Mesodermal cell (in vitro differentiated cells): ENCODE measurements around the gene ADTRP. TPM values are rescaled to one million over a fixed set of nuclear protein-coding genes. Genes with fewer than 3 reads are reported as not detected.

Experiments
- H3K27ac ChIP-seq: 2 replicates; pipeline ENCODE4 v1.7.0; 2013; ENCODE audit warnings: mild to moderate bottlenecking, low read depth, low read length, moderate library complexity; ENCODE audit not compliant: severe bottlenecking
- H3K36me3 ChIP-seq: 2 replicates; pipeline ENCODE4 v1.7.1; 2013; ENCODE audit warnings: mild to moderate bottlenecking, low read length, moderate library complexity; ENCODE audit not compliant: control insufficient read depth, insufficient read depth
- H3K4me1 ChIP-seq: one replicate; pipeline ENCODE4 v1.7.1; 2013; ENCODE audit warnings: mild to moderate bottlenecking, low read length; ENCODE audit not compliant: insufficient read depth, control insufficient read depth, poor library complexity, severe bottlenecking
- H3K4me3 ChIP-seq: 2 replicates; pipeline ENCODE4 v1.7.0; 2013; ENCODE audit warnings: low read length, control low read depth, mild to moderate bottlenecking; ENCODE audit not compliant: insufficient read depth, poor library complexity, severe bottlenecking; ENCODE audit errors: extremely low read depth
- H3K9me3 ChIP-seq: 2 replicates; pipeline ENCODE4 v1.7.1; 2013; ENCODE audit warnings: mild to moderate bottlenecking, low read length, moderate library complexity; ENCODE audit not compliant: control insufficient read depth
- WGBS, 2 experiments: methylation state at CpG; one replicate each; pipeline ENCODE4 v1.1.5; 2013; ENCODE audit warnings: missing lambda C conversion rate in 2 of 2; ENCODE audit not compliant: insufficient coverage in 2 of 2; 5-methylcytosine and 5-hydroxymethylcytosine counted together
- polyA plus RNA-seq, 2 experiments: library from polyadenylated mRNA; stranded (reverse); fragments of 50-300 nt; gene quantifications; one replicate each; pipeline ENCODE4 v1.2.3, GENCODE V29; 2013

The ADTRP gene
- polyA plus RNA-seq (2013, experiment 1 of 2) = not detected
- not detected for polyA plus RNA-seq (2013, experiment 2 of 2)

DNA sequence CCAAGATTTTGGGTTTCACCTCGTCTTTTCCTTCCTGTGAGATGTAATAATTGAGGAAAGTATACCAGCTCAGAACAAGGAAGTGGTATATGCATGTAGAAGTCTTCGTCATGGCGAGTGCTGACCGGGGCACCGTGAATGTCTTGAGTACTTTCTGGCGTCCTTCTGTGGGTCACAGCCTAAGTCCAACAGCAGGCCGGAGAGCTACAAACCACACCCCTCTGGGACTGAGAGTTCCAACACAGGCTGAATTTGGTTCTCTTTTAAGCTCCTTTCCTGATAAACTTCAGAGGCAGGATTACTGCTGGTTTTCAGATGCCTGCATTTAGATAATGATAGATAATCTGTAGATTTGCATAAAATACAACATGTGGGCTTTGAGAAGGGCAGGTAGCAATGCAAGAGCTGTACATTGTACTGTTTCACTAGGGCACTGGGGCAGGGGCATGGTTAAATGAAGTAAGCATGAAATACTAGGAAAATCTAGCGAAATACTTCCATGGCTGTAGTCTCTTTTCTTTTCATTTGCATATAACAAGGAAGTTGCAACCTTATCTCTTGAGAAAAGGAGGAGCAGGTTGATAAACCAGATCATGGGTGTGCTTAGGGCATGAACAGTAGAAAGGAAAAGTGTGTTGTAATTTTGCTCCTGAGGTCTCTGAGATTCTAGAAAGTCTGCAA lies at the start of gene ADTRP:
Gene ADTRP, minus strand, starts transcription at position 156 of the 681 bp plus-strand sequence. Its CDS starts 44 bp downstream, at position 112.
- WGBS, 2 experiments = 92 to 94% methylated on average over 6 to 8 of the region's 8 CpGs
- Histone ChIP-seq H3K4me1 (peaks cover 7% of the 10 kb centered on the region), H3K36me3 (no peaks in the 10 kb centered on the region), H3K9me3 (no peaks in the 10 kb centered on the region), H3K4me3 (no peak within 1 kb of the TSS), H3K27ac (no peak within 1 kb of the TSS)

GRCh38 chr6:11826779-11827178 lies 48.2 kb upstream of the ADTRP start:
- no peaks in the 10 kb centered on the region for H3K9me3 ChIP-seq
- H3K36me3 ChIP-seq = no peaks in the 10 kb centered on the region
- H3K4me3 ChIP-seq = no peak overlapping the region
- H3K27ac ChIP-seq = no peak overlapping the region
- WGBS, 2 experiments = 87 to 99% methylated on average over 5 to 6 of the region's 8 CpGs
- H3K4me1 ChIP-seq = no peaks in the 10 kb centered on the region

- Histone ChIP-seq H3K36me3 (no peaks in the 10 kb centered on the region), H3K4me1 (no peaks in the 10 kb centered on the region), H3K4me3 (no peak overlapping the region), H3K9me3 (no peaks in the 10 kb centered on the region), H3K27ac (no peak overlapping the region)
- WGBS, 2 experiments = 71 to 100% methylated on average over 1 to 3 of the region's 4 CpGs
These were observed 46.4 kb upstream of the ADTRP start for GRCh38 chr6:11824986-11825385.

- H3K36me3 ChIP-seq = no peaks in the 10 kb centered on the region
- no peaks in the 10 kb centered on the region for H3K4me1 ChIP-seq
- peaks cover 3% of the 10 kb centered on the region for H3K9me3 ChIP-seq
- H3K27ac ChIP-seq = no peak overlapping the region
- WGBS, 2 experiments = 77 to 94% methylated on average over 5 of the region's 5 CpGs
- no peak overlapping the region for H3K4me3 ChIP-seq
These were observed 43.7 kb upstream of the ADTRP start for GRCh38 chr6:11822346-11822745.

DNA sequence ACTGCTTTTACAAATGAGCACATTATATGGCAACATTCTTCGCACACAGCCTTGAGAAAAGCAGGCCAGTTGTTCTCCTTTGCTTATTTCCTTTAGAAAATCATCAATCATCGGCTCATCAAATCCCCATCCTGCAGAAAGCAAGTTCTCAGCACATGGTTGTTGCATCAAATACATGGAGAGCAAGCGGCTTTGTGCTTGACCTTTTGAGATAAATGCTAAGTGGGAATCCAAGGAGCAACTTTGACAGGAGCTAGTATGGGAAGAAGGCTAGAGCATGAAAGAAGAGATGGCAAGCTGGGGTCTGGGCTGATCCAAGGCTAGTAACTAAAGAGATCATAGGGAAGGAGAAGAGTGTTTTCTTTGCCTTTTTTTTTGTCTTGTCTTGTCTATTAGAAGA lies 43.2 kb upstream of the ADTRP start:
- Histone ChIP-seq H3K4me1 (no peaks in the 10 kb centered on the region), H3K27ac (no peak overlapping the region), H3K4me3 (no peak overlapping the region), H3K36me3 (no peaks in the 10 kb centered on the region), H3K9me3 (peaks cover 3% of the 10 kb centered on the region)
- WGBS, 2 experiments = 88% methylated on average over 2 of the region's 3 CpGs

- H3K36me3 ChIP-seq = no peaks in the 10 kb centered on the region
- WGBS, 2 experiments = 100% methylated on average over 3 of the region's 4 CpGs; no CpG with 5 or more reads in 1 of the 2 experiments
These were observed 42.2 kb upstream of the ADTRP start for GRCh38 chr6:11820821-11821220.

GRCh38 chr6:11819486-11819885 lies 40.9 kb upstream of the ADTRP start:
- Histone ChIP-seq H3K4me1 (peaks cover 8% of the 10 kb centered on the region), H3K36me3 (no peaks in the 10 kb centered on the region), H3K4me3 (no peak overlapping the region), H3K27ac (no peak overlapping the region), H3K9me3 (peaks cover 3% of the 10 kb centered on the region)
- 100% methylated on average over 3 of the region's 3 CpGs; no CpG with 5 or more reads in 1 of the 2 experiments for WGBS, 2 experiments

More at GRCh38 chr6:11820821-11821220, 42.2 kb upstream of the ADTRP start:
- H3K4me3 ChIP-seq = no peak overlapping the region
- H3K9me3 ChIP-seq = peaks cover 3% of the 10 kb centered on the region
- H3K4me1 ChIP-seq = peaks cover under 1% of the 10 kb centered on the region
- H3K27ac ChIP-seq = no peak overlapping the region

GRCh38 chr6:11815231-11815630 lies 36.6 kb upstream of the ADTRP start:
- peak overlapping the region; percentile 39 for H3K27ac ChIP-seq
- no peaks in the 10 kb centered on the region for H3K36me3 ChIP-seq
- no CpG with 5 or more reads among the region's 1 CpG for WGBS, 2 experiments

GRCh38 chr6:11814819-11815218 lies 36.2 kb upstream of the ADTRP start:
- Histone ChIP-seq H3K27ac (no peak overlapping the region), H3K9me3 (peaks cover 3% of the 10 kb centered on the region), H3K4me1 (peaks cover 8% of the 10 kb centered on the region), H3K36me3 (no peaks in the 10 kb centered on the region), H3K4me3 (no peak overlapping the region)
- 95 to 100% methylated on average over 3 to 4 of the region's 4 CpGs for WGBS, 2 experiments

More at GRCh38 chr6:11815231-11815630, 36.6 kb upstream of the ADTRP start:
- H3K9me3 ChIP-seq = peaks cover 3% of the 10 kb centered on the region
- H3K4me3 ChIP-seq = no peak overlapping the region
- peaks cover 8% of the 10 kb centered on the region for H3K4me1 ChIP-seq

- Histone ChIP-seq H3K4me1 (peaks cover 8% of the 10 kb centered on the region), H3K27ac (no peak overlapping the region), H3K36me3 (no peaks in the 10 kb centered on the region), H3K4me3 (no peak overlapping the region), H3K9me3 (no peaks in the 10 kb centered on the region)
- 80 to 100% methylated on average over 1 to 2 of the region's 2 CpGs for WGBS, 2 experiments
These were observed 35.5 kb upstream of the ADTRP start for GRCh38 chr6:11814106-11814505.

DNA sequence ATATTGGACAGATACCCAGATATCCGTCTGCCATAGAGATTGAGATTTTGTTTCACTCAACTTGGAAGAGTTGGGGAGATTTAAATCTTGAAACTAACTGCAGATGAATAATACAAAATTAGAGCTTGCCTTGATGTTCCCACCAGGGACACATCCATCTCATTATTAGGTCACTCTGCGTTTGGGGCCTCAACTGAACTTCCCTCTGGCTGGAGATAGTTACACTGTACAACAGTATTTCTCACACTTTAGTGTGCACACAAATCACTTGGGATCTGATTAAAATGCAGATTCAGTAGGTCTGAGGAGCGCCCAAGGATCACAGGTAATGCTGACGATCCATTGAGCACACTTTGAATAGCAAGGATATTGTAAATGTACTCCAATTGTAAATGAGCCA lies 35.0 kb upstream of the ADTRP start:
- WGBS, 2 experiments = 100% methylated on average over 3 of the region's 4 CpGs
- H3K36me3 ChIP-seq = no peaks in the 10 kb centered on the region
- no peak overlapping the region for H3K27ac ChIP-seq
- H3K4me3 ChIP-seq = no peak overlapping the region
- H3K9me3 ChIP-seq = no peaks in the 10 kb centered on the region
- H3K4me1 ChIP-seq = peaks cover 8% of the 10 kb centered on the region
